H9 (cell line): ENCODE data around the gene PC. TPM values are rescaled to one million over a fixed set of nuclear protein-coding genes. Genes with fewer than 3 reads are reported as not detected.

ENCODE experiments used
- DNase-seq: peaks from one replicate; pipeline ENCODE4 v3.0.0-alpha.2; 2017
- H2AFZ ChIP-seq: one replicate; pipeline ENCODE4 v1.6.1; 2013; ENCODE audit warnings: mild to moderate bottlenecking, low read length, control low read depth, moderate library complexity
- H2AK5ac ChIP-seq: 2 replicates; pipeline ENCODE4 v1.6.1; 2013; ENCODE audit warnings: low read length, control low read depth, mixed read lengths; ENCODE audit not compliant: insufficient read length
- H2BK120ac ChIP-seq: one replicate; pipeline ENCODE4 v1.6.1; 2013; ENCODE audit warnings: low read depth, mild to moderate bottlenecking, low read length, control low read depth, inconsistent platforms; ENCODE audit not compliant: poor library complexity, severe bottlenecking
- H2BK12ac ChIP-seq: 2 replicates; pipeline ENCODE4 v1.6.1; 2013; ENCODE audit warnings: low read length, control low read depth, mixed read lengths, low read depth; ENCODE audit not compliant: insufficient read length
- H2BK15ac ChIP-seq: 2 replicates; pipeline ENCODE4 v1.6.1; 2013; ENCODE audit warnings: low read depth, low read length, control low read depth
- H2BK20ac ChIP-seq: one replicate; pipeline ENCODE4 v1.6.1; 2013; ENCODE audit warnings: low read depth, mild to moderate bottlenecking, low read length, control low read depth, inconsistent platforms; ENCODE audit not compliant: poor library complexity, severe bottlenecking
- H2BK5ac ChIP-seq: 2 replicates; pipeline ENCODE4 v1.6.1; 2013; ENCODE audit warnings: low read length, control low read depth, mixed read lengths; ENCODE audit not compliant: insufficient read length
- H3K14ac ChIP-seq: 2 replicates; pipeline ENCODE4 v1.6.1; 2013; ENCODE audit warnings: low read length, control low read depth; ENCODE audit not compliant: insufficient read depth
- H3K18ac ChIP-seq: 2 replicates; pipeline ENCODE4 v1.6.1; 2013; ENCODE audit warnings: low read depth, mild to moderate bottlenecking, mixed read lengths, low read length, control low read depth; ENCODE audit not compliant: insufficient read length
- H3K23ac ChIP-seq: 2 replicates; pipeline ENCODE4 v1.6.1; 2013; ENCODE audit warnings: low read length, control low read depth, mixed read lengths, low read depth; ENCODE audit not compliant: insufficient read length
- H3K23me2 ChIP-seq: 2 replicates; pipeline ENCODE4 v1.6.1; 2013; ENCODE audit warnings: low read depth, mild to moderate bottlenecking, mixed read lengths, low read length, control low read depth; ENCODE audit not compliant: insufficient read length, poor library complexity, severe bottlenecking
- H3K27ac ChIP-seq: 2 replicates; pipeline ENCODE4 v1.5.1; 2013; ENCODE audit warnings: low read length, control low read depth, mixed read lengths, low read depth; ENCODE audit not compliant: insufficient read length
- H3K27me3 ChIP-seq: 2 replicates; pipeline ENCODE4 v1.6.1; 2013; ENCODE audit warnings: low read length, control low read depth, inconsistent platforms; ENCODE audit not compliant: insufficient read depth
- H3K4ac ChIP-seq: 2 replicates; pipeline ENCODE4 v1.6.1; 2013; ENCODE audit warnings: low read depth, mild to moderate bottlenecking, control low read depth, inconsistent platforms, low read length, moderate library complexity
- H3K4me1 ChIP-seq: 2 replicates; pipeline ENCODE4 v1.6.1; 2013; ENCODE audit warnings: low read length, control low read depth, inconsistent platforms; ENCODE audit not compliant: insufficient read depth
- H3K4me2 ChIP-seq: 2 replicates; pipeline ENCODE4 v1.6.1; 2013; ENCODE audit warnings: low read length, control low read depth, mixed read lengths; ENCODE audit not compliant: insufficient read length, insufficient read depth
- H3K56ac ChIP-seq: 2 replicates; pipeline ENCODE4 v1.6.1; 2013; ENCODE audit warnings: low read depth, mild to moderate bottlenecking, mixed read lengths, low read length, control low read depth; ENCODE audit not compliant: insufficient read length
- H3K79me1 ChIP-seq: 2 replicates; pipeline ENCODE4 v1.6.1; 2013; ENCODE audit warnings: low read depth, mild to moderate bottlenecking, moderate library complexity, low read length, control low read depth, inconsistent platforms; ENCODE audit not compliant: insufficient read depth, poor library complexity, severe bottlenecking
- H3K79me2 ChIP-seq: 2 replicates; pipeline ENCODE4 v1.6.1; 2013; ENCODE audit warnings: low read length, control low read depth, inconsistent platforms; ENCODE audit not compliant: insufficient read depth
- H3K9ac ChIP-seq: 2 replicates; pipeline ENCODE4 v1.6.1; 2013; ENCODE audit warnings: low read length, control low read depth, mixed read lengths; ENCODE audit not compliant: insufficient read length; ENCODE audit errors: extremely low read depth
- H3K9me3 ChIP-seq: one replicate; pipeline ENCODE4 v1.6.1; 2013; ENCODE audit warnings: low read depth, low read length, inconsistent platforms; ENCODE audit not compliant: control insufficient read depth
- H3T11ph ChIP-seq: one replicate; pipeline ENCODE4 v1.6.1; 2013; ENCODE audit warnings: mild to moderate bottlenecking, low read length, control low read depth, inconsistent platforms
- H4K20me1 ChIP-seq: one replicate; pipeline ENCODE4 v1.6.1; 2013; ENCODE audit not compliant: control insufficient read depth, insufficient read length, insufficient read depth
- H4K5ac ChIP-seq: 2 replicates; pipeline ENCODE4 v1.6.1; 2013; ENCODE audit warnings: low read depth, mild to moderate bottlenecking, mixed read lengths, low read length, control low read depth; ENCODE audit not compliant: insufficient read length
- H4K8ac ChIP-seq: replicated peaks from 2 replicates; pipeline ENCODE4 v1.6.1; 2013; ENCODE audit warnings: low read length, control low read depth, mixed read lengths, low read depth; ENCODE audit not compliant: insufficient read length
- H4K91ac ChIP-seq: 2 replicates; pipeline ENCODE4 v1.6.1; 2013; ENCODE audit warnings: low read depth, mild to moderate bottlenecking, moderate library complexity, mixed read lengths, low read length, control low read depth; ENCODE audit not compliant: insufficient read length
- H3K27ac Mint-ChIP-seq, 3 experiments: 2 replicates in 2 of 3; 3 replicates in 1 of 3; pipeline ENCODE4 v1.8.0; 2020 to 2021; ENCODE audit warnings: mixed read lengths in 3 of 3, mild to moderate bottlenecking in 1 of 3, moderate library complexity in 1 of 3
- H3K27me3 Mint-ChIP-seq: 2 replicates; pipeline ENCODE4 v1.8.0; 2021; ENCODE audit warnings: low read depth, mild to moderate bottlenecking, moderate library complexity, mixed read lengths
- H3K36me3 Mint-ChIP-seq, 3 experiments: 2 replicates in 2 of 3; 3 replicates in 1 of 3; pipeline ENCODE4 v1.8.0; 2020 to 2021; ENCODE audit warnings: low read depth in 3 of 3, mixed read lengths in 3 of 3; ENCODE audit not compliant: insufficient read depth in 1 of 3
- H3K4me1 Mint-ChIP-seq, 2 experiments: 2 replicates each; pipeline ENCODE4 v1.8.0; 2020; ENCODE audit warnings: mixed read lengths in 2 of 2
- H3K4me3 Mint-ChIP-seq, 2 experiments: 2 replicates in 1 of 2; 3 replicates in 1 of 2; pipeline ENCODE4 v1.8.0; 2020 to 2021; ENCODE audit warnings: mild to moderate bottlenecking in 2 of 2, mixed read lengths in 2 of 2, moderate library complexity in 1 of 2
- H3K9me3 Mint-ChIP-seq, 2 experiments: 2 replicates in 1 of 2; 3 replicates in 1 of 2; pipeline ENCODE4 v1.8.0; 2020; ENCODE audit warnings: mild to moderate bottlenecking in 2 of 2, mixed read lengths in 2 of 2, moderate library complexity in 1 of 2
- CTCF ChIP-seq: fragments of 200-600 bp; sonication (generic); conservative IDR thresholded peaks from 3 replicates; pipeline ENCODE4 v1.8.0; 2021; ENCODE audit warnings: antibody characterized with exemption, mild to moderate bottlenecking
- WGBS: extraction: QIAGEN DNeasy Blood & Tissue Kit; methylation state at CpG from one replicate; pipeline ENCODE4 v1.1.7; 2013; ENCODE audit warnings: missing lambda C conversion rate, low lambda C conversion rate, mixed read lengths; ENCODE audit not compliant: insufficient read length; ENCODE audit errors: extremely low coverage; 5-methylcytosine and 5-hydroxymethylcytosine counted together
- total RNA-seq: library from RNA; stranded (reverse); gene quantifications from 2 replicates; pipeline ENCODE4 v1.2.1, GENCODE V29; 2021

Gene PC
- total RNA-seq, 1 experiment from 2014 or later: 32.6 TPM

GRCh38 chr11:66962801-66963200, 4.6 kb upstream of the PC start:
- Mint-ChIP-seq H3K27ac (no peak overlapping the region), H3K36me3 (no peaks in the 10 kb centered on the region), H3K27me3 (peaks cover 16% of the 10 kb centered on the region), H3K4me3 (no peak overlapping the region), H3K4me1 (peaks cover 12 to 13% of the 10 kb centered on the region in 2 experiments), H3K9me3 (no peaks in the 10 kb centered on the region)
- H2BK12ac ChIP-seq: no peak overlapping the region
- no peaks in the 10 kb centered on the region for H3K4me1 ChIP-seq
- no peak overlapping the region for H3K4ac ChIP-seq
- H3K9me3 ChIP-seq: no peaks in the 10 kb centered on the region
- H3K23ac ChIP-seq: no peak overlapping the region
- no peak for DNase-seq
- no peak overlapping the region for H4K91ac ChIP-seq
- no peak for TF ChIP-seq CTCF
- no peaks in the 10 kb centered on the region for H4K20me1 ChIP-seq
- H3K79me1 ChIP-seq: no peaks in the 10 kb centered on the region
- no peak overlapping the region for H3K9ac ChIP-seq
- H2AFZ ChIP-seq: no peak overlapping the region
- no CpG with 5 or more reads among the region's 5 CpGs for WGBS
- no peak overlapping the region for H4K5ac ChIP-seq
- H4K8ac ChIP-seq: no peak overlapping the region
- H3K18ac ChIP-seq: no peak overlapping the region
- no peaks in the 10 kb centered on the region for H3K23me2 ChIP-seq
- H3K56ac ChIP-seq: no peak overlapping the region
- no peak overlapping the region for H2BK15ac ChIP-seq
- H2BK20ac ChIP-seq: no peak overlapping the region
- no peak overlapping the region for H3K14ac ChIP-seq
- no peak overlapping the region for H2AK5ac ChIP-seq
- H3K27ac ChIP-seq: no peak overlapping the region
- no peak overlapping the region for H3T11ph ChIP-seq
- H3K4me2 ChIP-seq: no peak overlapping the region
- no peaks in the 10 kb centered on the region for H3K27me3 ChIP-seq
- no peaks in the 10 kb centered on the region for H3K79me2 ChIP-seq
- no peak overlapping the region for H2BK120ac ChIP-seq
- no peak overlapping the region for H2BK5ac ChIP-seq
